HG02981 (cell line): Measurements from ENCODE around the gene PDS5B.
A peak's percentile ranks its signal among the peaks of the same experiment; 100 is the strongest.
"Not testable (repeated sequence)": the region's sequence is repeated elsewhere in the genome, so short reads cannot be mapped to it uniquely, and the experiment has no call there.

ENCODE experiments used
- ATAC-seq: cut with Tn5 transposase; IDR thresholded peaks from one replicate; pipeline ENCODE4 v1.9.1; 2021; ENCODE audit warnings: mild to moderate bottlenecking, moderate library complexity; ENCODE audit not compliant: unreplicated experiment

The PDS5B gene

GRCh38 chr13:32721131-32722034 is 135.1 kb downstream of the PDS5B start:
- not testable (repeated sequence) for ATAC-seq

- no peak for ATAC-seq
Observed at GRCh38 chr13:32722340-32722739, 136.1 kb downstream of the PDS5B start.

GRCh38 chr13:32723987-32724386 is 137.7 kb downstream of the PDS5B start:
- no peak for ATAC-seq

GRCh38 chr13:32726374-32727037 is 140.3 kb downstream of the PDS5B start:
- ATAC-seq, result no peak

GRCh38 chr13:32728327-32728726 is 142.1 kb downstream of the PDS5B start:
- ATAC-seq, result no peak

GRCh38 chr13:32729097-32729496 is 142.8 kb downstream of the PDS5B start:
- not testable (repeated sequence) for ATAC-seq

- no peak for ATAC-seq
Observed at GRCh38 chr13:32731074-32731473, 144.8 kb downstream of the PDS5B start.

- ATAC-seq, result no peak
Observed at GRCh38 chr13:32731576-32731975, 145.3 kb downstream of the PDS5B start.

- no peak for ATAC-seq
Observed at GRCh38 chr13:32733690-32734089, 147.4 kb downstream of the PDS5B start.

GRCh38 chr13:32734511-32734910 is 148.3 kb downstream of the PDS5B start:
- ATAC-seq, result no peak

- ATAC-seq, result no peak
Observed at GRCh38 chr13:32735859-32736258, 149.6 kb downstream of the PDS5B start.

GRCh38 chr13:32736648-32737047 is 150.4 kb downstream of the PDS5B start:
- ATAC-seq, result no peak

- ATAC-seq, result peak; percentile 71
Observed at GRCh38 chr13:32737111-32737571, 150.9 kb downstream of the PDS5B start.

- peak; percentile 72 for ATAC-seq
Observed at GRCh38 chr13:32737679-32738078, 151.4 kb downstream of the PDS5B start.

- ATAC-seq, result no peak
Observed at GRCh38 chr13:32745509-32745908, 159.3 kb downstream of the PDS5B start.

- ATAC-seq, result no peak
Observed at GRCh38 chr13:32746474-32746873, 160.2 kb downstream of the PDS5B start.

GRCh38 chr13:32748305-32748704 is 162.1 kb downstream of the PDS5B start:
- no peak for ATAC-seq

GRCh38 chr13:32751340-32751739 is 165.1 kb downstream of the PDS5B start:
- no peak for ATAC-seq

- ATAC-seq, result no peak
Observed at GRCh38 chr13:32752311-32752710, 166.1 kb downstream of the PDS5B start.

- no peak for ATAC-seq
Observed at GRCh38 chr13:32752997-32753606, 166.8 kb downstream of the PDS5B start.

GRCh38 chr13:32754179-32754578 is 167.9 kb downstream of the PDS5B start:
- ATAC-seq, result no peak

GRCh38 chr13:32759152-32759551 is 172.9 kb downstream of the PDS5B start:
- no peak for ATAC-seq
